Measurements from ENCODE around the gene LLGL2. TPM values are rescaled to one million over a fixed set of nuclear protein-coding genes. Genes with fewer than 3 reads are reported as not detected.

LLGL2 gene
- total and polyA plus RNA-seq, 10 of the 15 experiments (the other 5 are each of a cell fraction or from before 2014, with no cell fraction given): 0.21 to 9.9 (median 4.5) TPM

GRCh38 chr17:75506888-75507287 lies 18.6 kb upstream of the LLGL2 start:
- DNase-seq (ENCODE audit: low read depth, low spot score): no peak
- CTCF ChIA-PET: no interaction called here
- SMC1A ChIA-PET (ENCODE audit: uncharacterized antibody, unreplicated experiment): no interaction called here
- no TSS peak for BruUV-seq (replicated peaks)
- 65% methylated on average over 20 of the region's 20 CpGs for WGBS (ENCODE audit: insufficient coverage, insufficient replicate concordance, low lambda C conversion rate, missing lambda C conversion rate)
- Histone ChIP-seq H3K4me2 (ENCODE audit: control insufficient read depth, insufficient read depth) (no peak overlapping the region), H3K4me1 (ENCODE audit: control insufficient read depth, insufficient read depth, low read length) (no peaks in the 10 kb centered on the region), H3K27me3 (replicated peaks in 1 of 2; ENCODE audit: control insufficient read depth in 2 of 2, insufficient read depth in 2 of 2, low read length in 1 of 2) (no peaks in the 10 kb centered on the region), H3K9me3 (replicated peaks; ENCODE audit: control insufficient read depth, insufficient read depth, low read length) (no peaks in the 10 kb centered on the region), H3K4me3 (no peak overlapping the region), H3K27ac (ENCODE audit: control insufficient read depth, insufficient read depth) (no peak overlapping the region), H3K79me2 (ENCODE audit: control insufficient read depth, insufficient read depth, low read length) (no peaks in the 10 kb centered on the region), H3K9ac (ENCODE audit: control insufficient read depth, insufficient read depth, low read length) (no peak overlapping the region), H4K20me1 (ENCODE audit: control insufficient read depth, insufficient read depth) (no peaks in the 10 kb centered on the region), H2AFZ (ENCODE audit: control insufficient read depth, low read depth, low read length) (no peak overlapping the region), H3K36me3 (ENCODE audit: control insufficient read depth in 2 of 2, insufficient read depth in 2 of 2, low read length in 1 of 2) (no peaks in the 10 kb centered on the region; a peak in 1 of 4 replicates)
- no peak for FAIRE-seq
- in situ Hi-C loops (cut with MboI) (no loop called here), intact Hi-C loops (cut with micrococcal nuclease; ENCODE audit: unreplicated experiment) (no loop called here)
- RAD21 ChIA-PET (ENCODE audit: unreplicated experiment): no interaction called here
- POLR2A ChIA-PET: no interaction called here
- no peak for ATAC-seq
- no peak for TF ChIP-seq RUNX3 (IDR thresholded peaks at IDR 0.05; ENCODE audit: low read length)
- TF ChIP-seq SUPT20H (IDR thresholded peaks at IDR 0.05; ENCODE audit: borderline replicate concordance, control insufficient read depth, low read depth, low read length): no peak
- TF ChIP-seq, protein P1, sequence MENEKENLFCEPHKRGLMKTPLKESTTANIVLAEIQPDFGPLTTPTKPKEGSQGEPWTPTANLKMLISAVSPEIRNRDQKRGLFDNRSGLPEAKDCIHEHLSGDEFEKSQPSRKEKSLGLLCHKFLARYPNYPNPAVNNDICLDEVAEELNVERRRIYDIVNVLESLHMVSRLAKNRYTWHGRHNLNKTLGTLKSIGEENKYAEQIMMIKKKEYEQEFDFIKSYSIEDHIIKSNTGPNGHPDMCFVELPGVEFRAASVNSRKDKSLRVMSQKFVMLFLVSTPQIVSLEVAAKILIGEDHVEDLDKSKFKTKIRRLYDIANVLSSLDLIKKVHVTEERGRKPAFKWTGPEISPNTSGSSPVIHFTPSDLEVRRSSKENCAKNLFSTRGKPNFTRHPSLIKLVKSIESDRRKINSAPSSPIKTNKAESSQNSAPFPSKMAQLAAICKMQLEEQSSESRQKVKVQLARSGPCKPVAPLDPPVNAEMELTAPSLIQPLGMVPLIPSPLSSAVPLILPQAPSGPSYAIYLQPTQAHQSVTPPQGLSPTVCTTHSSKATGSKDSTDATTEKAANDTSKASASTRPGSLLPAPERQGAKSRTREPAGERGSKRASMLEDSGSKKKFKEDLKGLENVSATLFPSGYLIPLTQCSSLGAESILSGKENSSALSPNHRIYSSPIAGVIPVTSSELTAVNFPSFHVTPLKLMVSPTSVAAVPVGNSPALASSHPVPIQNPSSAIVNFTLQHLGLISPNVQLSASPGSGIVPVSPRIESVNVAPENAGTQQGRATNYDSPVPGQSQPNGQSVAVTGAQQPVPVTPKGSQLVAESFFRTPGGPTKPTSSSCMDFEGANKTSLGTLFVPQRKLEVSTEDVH (IDR thresholded peaks at IDR 0.05; ENCODE audit: low read depth, partially characterized antibody): no peak
- no peak for TF ChIP-seq TCF3 (IDR thresholded peaks at IDR 0.05; ENCODE audit: borderline replicate concordance, insufficient read depth, low read depth, low read length)
- TF ChIP-seq HDAC2 (IDR thresholded peaks at IDR 0.05): no peak
- TF ChIP-seq RAD51 (IDR thresholded peaks at IDR 0.05): no peak
- TF ChIP-seq, protein P2, sequence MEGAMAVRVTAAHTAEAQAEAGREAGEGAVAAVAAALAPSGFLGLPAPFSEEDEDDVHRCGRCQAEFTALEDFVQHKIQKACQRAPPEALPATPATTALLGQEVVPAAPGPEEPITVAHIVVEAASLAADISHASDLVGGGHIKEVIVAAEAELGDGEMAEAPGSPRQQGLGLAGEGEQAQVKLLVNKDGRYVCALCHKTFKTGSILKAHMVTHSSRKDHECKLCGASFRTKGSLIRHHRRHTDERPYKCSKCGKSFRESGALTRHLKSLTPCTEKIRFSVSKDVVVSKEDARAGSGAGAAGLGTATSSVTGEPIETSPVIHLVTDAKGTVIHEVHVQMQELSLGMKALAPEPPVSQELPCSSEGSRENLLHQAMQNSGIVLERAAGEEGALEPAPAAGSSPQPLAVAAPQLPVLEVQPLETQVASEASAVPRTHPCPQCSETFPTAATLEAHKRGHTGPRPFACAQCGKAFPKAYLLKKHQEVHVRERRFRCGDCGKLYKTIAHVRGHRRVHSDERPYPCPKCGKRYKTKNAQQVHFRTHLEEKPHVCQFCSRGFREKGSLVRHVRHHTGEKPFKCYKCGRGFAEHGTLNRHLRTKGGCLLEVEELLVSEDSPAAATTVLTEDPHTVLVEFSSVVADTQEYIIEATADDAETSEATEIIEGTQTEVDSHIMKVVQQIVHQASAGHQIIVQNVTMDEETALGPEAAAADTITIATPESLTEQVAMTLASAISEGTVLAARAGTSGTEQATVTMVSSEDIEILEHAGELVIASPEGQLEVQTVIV (IDR thresholded peaks at IDR 0.05; ENCODE audit: borderline replicate concordance, partially characterized antibody): no peak
- TF ChIP-seq TAF1 (IDR thresholded peaks at IDR 0.05; ENCODE audit: borderline replicate concordance, low read depth, low read length): no peak
- no peak for TF ChIP-seq CREB1 (IDR thresholded peaks at IDR 0.05; ENCODE audit: low read depth)
- TF ChIP-seq FOXM1 (IDR thresholded peaks at IDR 0.05; ENCODE audit: low read depth, low read length): no peak
- no peak for TF ChIP-seq MXI1 (IDR thresholded peaks at IDR 0.05; ENCODE audit: low read depth, low read length)
- no peak for TF ChIP-seq CTCF (IDR thresholded peaks at IDR 0.05 in 2 of 3, conservative IDR thresholded peaks at IDR 0.05 in 1 of 3; ENCODE audit: control insufficient read depth in 2 of 3, extremely low read depth in 1 of 3, insufficient read depth in 1 of 3, low read depth in 3 of 3, low read length in 3 of 3)
- no peak for TF ChIP-seq TCF7 (IDR thresholded peaks at IDR 0.05; ENCODE audit: borderline replicate concordance)
- TF ChIP-seq BCL11A (IDR thresholded peaks at IDR 0.05; ENCODE audit: low read depth, low read length): no peak
- no peak for TF ChIP-seq NR2C1 (IDR thresholded peaks at IDR 0.05)
- TF ChIP-seq KDM1A (IDR thresholded peaks at IDR 0.05; ENCODE audit: borderline replicate concordance): no peak
- no peak for TF ChIP-seq PML (IDR thresholded peaks at IDR 0.05; ENCODE audit: low read length)
- TF ChIP-seq RELB (IDR thresholded peaks at IDR 0.05; ENCODE audit: low read depth): no peak
